Inferior parietal cortex (tissue), 1 donor: ENCODE data around the gene NKAPD1.
A peak's percentile ranks its signal among the peaks of the same experiment; 100 is the strongest.
"Not testable (repeated sequence)": the region's sequence is repeated elsewhere in the genome, so short reads cannot be mapped to it uniquely, and the experiment has no call there.

Experiments
- DNase-seq: peaks from one replicate; pipeline ENCODE4 v3.0.0-alpha.2; 2016; ENCODE audit errors: extremely low spot score

Gene NKAPD1

GRCh38 chr11:112086422-112087191 lies 12.5 kb downstream of the NKAPD1 start, which contains the start of the genes SDHD and TIMM8B:
Gene SDHD (plus strand): TSS chr11:112086873. CDS start chr11:112086908, 35 bp downstream.
Gene TIMM8B (minus strand): TSS chr11:112086756. CDS start chr11:112086723, 33 bp downstream.
- peak; percentile 98 for DNase-seq

GRCh38 chr11:112087212-112087611 lies 13.1 kb downstream of the NKAPD1 start:
- no peak for DNase-seq

GRCh38 chr11:112095302-112095701 lies 21.2 kb downstream of the NKAPD1 start:
- not testable (repeated sequence) for DNase-seq

GRCh38 chr11:112096194-112096593 lies 22.1 kb downstream of the NKAPD1 start:
- DNase-seq, result no peak

- no peak for DNase-seq
Measured at GRCh38 chr11:112097734-112098528, 23.8 kb downstream of the NKAPD1 start.

- no peak for DNase-seq
Measured at GRCh38 chr11:112100462-112100861, 26.4 kb downstream of the NKAPD1 start.

GRCh38 chr11:112103446-112103845 lies 29.3 kb downstream of the NKAPD1 start:
- DNase-seq, result no peak

- no peak for DNase-seq
Measured at GRCh38 chr11:112106070-112106469, 32.0 kb downstream of the NKAPD1 start.

GRCh38 chr11:112113539-112114457 lies 39.7 kb downstream of the NKAPD1 start:
- peak; percentile 72 for DNase-seq

GRCh38 chr11:112114460-112114859 lies 40.4 kb downstream of the NKAPD1 start:
- no peak for DNase-seq

- DNase-seq, result no peak
Measured at GRCh38 chr11:112115386-112115785, 41.3 kb downstream of the NKAPD1 start.

- DNase-seq, result no peak
Measured at GRCh38 chr11:112118176-112118575, 44.1 kb downstream of the NKAPD1 start.

- no peak for DNase-seq
Measured at GRCh38 chr11:112121981-112122615, 48.0 kb downstream of the NKAPD1 start.

- DNase-seq, result no peak
Measured at GRCh38 chr11:112123129-112123528, 49.0 kb downstream of the NKAPD1 start.

- DNase-seq, result no peak
Measured at GRCh38 chr11:112127056-112127455, 53.0 kb downstream of the NKAPD1 start.

- peak; percentile 34 for DNase-seq
Measured at GRCh38 chr11:112128483-112129121, 54.5 kb downstream of the NKAPD1 start.

- peak; percentile 19 for DNase-seq
Measured at GRCh38 chr11:112129656-112130055, 55.6 kb downstream of the NKAPD1 start.

- DNase-seq, result no peak
Measured at GRCh38 chr11:112132737-112133136, 58.6 kb downstream of the NKAPD1 start.

GRCh38 chr11:112134473-112134872 lies 60.4 kb downstream of the NKAPD1 start:
- no peak for DNase-seq
